Measurements from ENCODE around the gene CCR1.

The CCR1 gene

DNA sequence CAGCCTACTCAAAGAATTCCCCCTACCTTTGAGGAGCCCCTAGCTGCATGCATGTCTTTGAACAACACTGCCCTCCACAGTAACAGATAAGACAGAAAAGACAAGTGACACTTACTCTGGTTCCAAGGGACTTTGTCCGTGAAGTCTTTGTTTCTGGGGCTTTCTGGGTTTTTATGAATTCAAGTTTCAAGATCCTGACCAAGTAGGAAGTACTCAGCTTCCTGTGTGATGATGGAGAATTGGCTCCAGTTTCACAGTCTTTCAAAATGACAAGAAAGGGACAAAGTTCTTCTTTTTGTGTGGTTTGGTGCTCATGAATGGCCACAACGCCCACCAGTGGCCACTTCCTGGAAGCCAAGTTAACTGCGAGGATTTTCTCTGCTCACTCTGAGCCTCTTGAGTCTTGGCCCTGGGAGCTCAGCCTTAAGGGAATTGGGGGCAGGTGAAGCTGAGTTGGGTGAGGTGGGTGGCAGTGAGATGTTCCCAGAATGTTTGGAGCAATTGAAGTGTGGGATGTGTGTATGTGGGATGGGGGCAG, at the start of gene CCR1:
Gene CCR1, minus strand, starts transcription at position 147 of the 538 bp plus-strand sequence. CDS start 4,000 bp downstream, outside the sequence.
- no peak for DNase-seq (ENCODE audit: low read depth in 2 of 2)

DNA sequence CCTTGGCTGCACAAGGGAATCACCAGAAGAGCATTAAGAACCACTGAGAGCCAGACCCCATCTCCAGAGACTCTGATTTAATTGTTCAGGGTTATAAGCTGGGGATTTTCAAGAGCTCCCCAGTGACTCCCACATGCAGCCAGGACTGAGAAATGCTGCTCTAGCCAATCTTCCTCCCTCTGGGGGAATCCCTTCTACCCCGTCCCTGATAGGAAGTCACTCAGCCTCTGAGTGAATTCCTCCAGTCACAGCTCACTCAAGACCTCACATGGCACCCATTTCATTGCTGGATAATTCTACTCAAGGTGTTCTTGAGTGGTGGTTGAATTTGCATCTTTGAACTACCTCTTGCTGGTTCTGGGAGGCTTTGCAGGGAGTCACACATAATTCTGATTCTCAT, 44.9 kb upstream of the CCR1 start:
- DNase-seq (ENCODE audit: low read depth in 2 of 2) = no peak

DNA sequence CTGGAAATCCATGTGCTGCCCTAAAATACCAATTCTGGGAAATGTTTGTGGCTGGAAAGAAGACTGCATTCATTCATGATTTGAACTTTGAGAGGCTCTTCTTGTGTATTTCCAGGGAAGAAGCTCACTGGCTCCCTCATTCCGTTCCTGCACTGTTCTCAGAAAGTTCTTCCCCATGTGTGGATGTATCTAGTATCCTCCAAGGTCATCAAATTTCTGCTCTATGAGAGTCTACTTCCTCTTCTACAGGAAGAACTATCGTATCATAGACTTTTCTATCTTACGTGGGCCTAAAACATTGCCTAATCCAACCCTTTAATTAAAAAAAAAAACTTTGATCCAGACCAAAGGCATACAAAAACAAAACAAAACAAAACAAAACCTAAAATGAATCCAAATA, 37.0 kb upstream of the CCR1 start:
- DNase-seq (ENCODE audit: low read depth in 2 of 2) = no peak

DNA sequence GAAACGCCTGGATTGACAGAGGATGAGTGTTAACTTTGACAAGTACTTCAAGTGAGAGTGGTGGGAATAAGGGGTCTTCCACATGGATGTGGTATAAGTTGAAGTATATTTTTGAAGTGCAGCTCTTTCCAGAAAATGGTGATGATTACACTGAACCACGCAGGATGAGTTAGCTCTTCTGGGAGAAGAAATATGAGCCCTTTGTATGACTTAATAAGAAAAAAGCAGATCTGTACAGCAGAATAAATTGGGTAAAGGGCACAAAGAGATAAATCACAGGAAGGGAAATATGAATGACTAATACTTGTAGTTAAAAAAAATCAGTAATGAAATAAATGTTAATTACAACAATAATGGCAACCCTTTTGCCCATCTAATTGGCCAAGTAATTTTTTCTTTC, 35.4 kb upstream of the CCR1 start:
- no peak for DNase-seq (ENCODE audit: low read depth in 2 of 2)

DNA sequence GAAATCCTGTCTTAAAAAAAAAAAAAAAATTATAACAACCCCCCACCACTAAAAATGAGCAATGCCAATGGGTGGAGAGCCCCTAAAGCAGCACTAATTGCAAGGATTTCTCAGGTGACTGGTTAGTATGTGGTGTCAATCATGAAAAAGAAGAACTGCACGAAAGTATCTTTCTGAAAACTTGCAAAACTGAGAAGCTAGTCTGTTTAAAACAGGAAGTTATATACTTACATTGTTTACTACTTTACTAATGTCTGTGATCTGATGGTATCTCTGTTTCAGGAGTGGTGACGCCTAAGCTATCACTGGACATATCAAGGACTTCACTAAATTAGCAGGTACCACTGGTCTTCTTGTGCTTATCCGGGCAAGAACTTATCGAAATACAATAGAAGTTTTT, 34.0 kb upstream of the CCR1 start, which contains the start of gene CCR3:
Gene CCR3, plus strand, starts transcription at position 341 of the 400 bp plus-strand sequence. CDS start 22,699 bp downstream, outside the sequence.
- no peak for DNase-seq (ENCODE audit: low read depth in 2 of 2)

DNA sequence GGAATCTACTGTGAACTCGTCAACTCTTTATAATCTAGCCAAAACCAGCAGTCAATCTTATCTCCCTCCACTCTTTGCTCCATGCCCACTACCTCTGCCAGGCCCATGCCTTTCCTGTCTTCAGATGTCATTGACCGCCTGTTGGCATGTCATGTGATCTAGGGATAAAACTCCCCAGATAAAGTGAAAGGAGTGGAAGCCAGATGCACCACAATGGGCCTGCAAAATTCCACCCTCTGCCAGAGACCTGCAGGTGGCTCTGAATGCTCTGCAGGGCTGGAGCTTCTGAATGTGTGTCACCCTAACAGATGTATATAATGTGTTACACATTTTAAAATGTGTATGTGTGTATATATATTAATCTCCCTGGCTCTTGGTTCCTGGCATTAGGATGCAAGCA, 31.8 kb upstream of the CCR1 start:
- no peak for DNase-seq (ENCODE audit: low read depth in 2 of 2)

DNA sequence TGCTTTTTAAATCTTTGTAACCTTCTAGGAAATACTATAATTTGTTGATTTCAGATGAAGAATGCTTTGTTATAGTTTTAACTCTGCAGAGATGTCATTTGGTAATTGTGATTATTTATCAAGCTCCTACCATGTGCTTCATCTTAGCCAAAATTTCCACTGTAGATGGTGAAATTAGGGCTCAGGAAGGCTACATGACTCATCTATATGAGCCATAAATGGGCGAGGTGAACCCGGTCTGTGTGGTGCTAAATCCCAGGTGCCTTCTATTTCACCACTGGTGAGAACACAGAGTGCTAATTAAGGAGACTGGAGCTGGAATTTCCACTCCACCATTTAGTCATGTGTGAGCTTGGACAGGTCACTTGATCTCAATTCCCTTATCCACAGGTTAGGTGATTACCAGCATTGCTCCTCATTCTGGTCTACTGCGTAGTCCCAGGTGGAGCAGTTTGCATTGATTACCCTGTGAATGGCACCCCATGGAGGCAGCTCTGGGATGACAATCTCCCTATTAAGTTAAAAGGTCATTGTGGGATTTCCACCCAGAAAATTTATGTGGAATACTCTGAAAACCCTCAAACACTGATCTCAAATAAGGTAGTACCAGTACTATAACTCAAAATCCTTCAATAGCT, 31.3 kb upstream of the CCR1 start:
- DNase-seq (ENCODE audit: low read depth in 2 of 2) = no peak

DNA sequence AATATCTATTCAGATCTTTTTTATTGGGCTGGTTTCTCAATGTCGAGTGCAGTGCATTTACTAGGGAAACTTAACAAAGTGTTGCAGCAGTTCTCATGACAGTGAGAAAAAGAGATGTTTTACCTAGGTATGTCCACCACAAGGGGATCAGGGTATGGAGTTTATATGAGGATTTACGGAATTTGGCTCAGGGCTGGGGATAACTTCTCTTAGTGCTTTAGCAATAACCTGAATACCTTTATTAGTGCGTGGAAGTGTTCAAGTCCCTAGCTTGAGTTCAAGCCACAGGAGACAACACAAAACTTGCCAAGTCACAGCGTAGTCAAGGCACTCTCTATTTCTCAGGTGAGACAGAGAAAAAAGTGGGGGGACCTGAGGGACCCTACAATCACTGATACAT, 30.3 kb upstream of the CCR1 start:
- no peak for DNase-seq (ENCODE audit: low read depth in 2 of 2)

DNA sequence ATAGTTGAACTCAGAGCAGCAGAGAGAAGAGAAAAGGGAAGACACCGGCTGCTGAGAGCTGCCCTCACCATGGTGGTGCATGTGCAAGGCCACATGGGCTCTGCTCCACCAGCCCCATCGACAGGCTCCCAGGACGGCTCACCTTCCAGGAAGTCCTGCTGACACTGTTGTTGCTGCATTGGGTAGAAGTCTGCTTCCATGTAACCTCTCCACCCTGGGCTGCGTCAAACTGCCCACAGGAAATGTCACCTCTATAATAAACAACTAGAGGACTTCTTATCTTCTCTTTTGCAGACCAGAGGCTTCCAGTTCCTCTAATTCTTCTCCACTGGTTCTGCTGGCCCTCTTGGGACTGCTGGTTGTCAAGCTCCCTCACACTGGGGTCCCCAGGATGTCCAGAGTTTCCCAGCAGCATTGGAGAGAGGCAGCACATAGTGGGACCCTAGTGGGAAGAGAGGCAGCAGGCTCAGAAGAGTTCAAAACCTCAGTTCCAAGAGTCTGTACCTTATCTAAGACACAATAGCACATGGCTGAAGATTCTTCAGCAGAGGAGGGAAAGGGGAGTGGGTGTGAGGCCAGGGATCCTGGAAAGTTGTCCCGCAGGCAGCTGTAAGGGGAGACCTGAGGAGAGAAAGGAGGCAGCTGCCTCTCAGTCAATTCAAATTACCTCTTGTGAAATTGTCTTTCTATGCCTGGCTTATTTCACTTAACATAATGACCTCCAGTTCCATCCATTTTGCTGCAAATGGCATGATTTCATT, 28.4 kb upstream of the CCR1 start:
- DNase-seq (ENCODE audit: low read depth in 2 of 2) = no peak

DNA sequence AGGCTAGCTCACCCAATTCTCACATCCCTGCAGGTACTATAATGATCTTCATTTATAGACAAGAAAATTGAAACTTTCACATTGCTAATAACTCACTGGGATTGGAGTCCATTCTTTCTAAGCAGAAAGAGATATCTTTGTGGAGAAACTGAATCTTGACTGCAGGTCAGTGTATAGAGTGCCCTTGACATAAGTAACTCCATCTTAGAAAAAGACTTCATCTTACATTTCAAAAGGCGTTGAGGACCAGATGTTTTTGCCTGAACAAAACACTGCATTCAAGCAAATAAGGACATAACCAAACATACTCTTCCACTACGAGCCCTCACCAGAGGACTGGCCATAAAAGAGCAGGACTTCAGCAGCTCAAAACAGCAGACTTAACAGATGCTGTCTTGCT, 27.3 kb upstream of the CCR1 start:
- no peak for DNase-seq (ENCODE audit: low read depth in 2 of 2)

DNA sequence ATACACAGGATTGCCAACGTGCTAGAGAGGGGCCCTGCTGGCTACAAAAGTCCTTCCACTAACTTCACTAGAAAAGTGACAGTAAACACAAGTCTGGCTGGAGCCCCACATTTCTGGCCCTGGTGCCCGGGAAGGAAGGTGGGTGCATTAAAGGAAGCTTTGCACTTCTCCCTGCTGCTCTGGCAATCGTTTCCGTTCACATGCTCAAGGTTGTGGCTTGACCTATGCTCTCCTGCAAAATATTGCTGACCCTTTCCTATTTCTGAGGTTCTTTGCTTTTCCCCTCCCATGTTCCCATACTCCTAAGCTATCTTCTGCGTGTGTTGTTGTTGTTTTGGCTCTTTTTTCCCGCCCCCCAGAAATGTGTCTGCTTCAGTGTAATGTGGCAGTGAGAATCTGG, 25.1 kb upstream of the CCR1 start:
- DNase-seq (ENCODE audit: low read depth in 2 of 2) = no peak

DNA sequence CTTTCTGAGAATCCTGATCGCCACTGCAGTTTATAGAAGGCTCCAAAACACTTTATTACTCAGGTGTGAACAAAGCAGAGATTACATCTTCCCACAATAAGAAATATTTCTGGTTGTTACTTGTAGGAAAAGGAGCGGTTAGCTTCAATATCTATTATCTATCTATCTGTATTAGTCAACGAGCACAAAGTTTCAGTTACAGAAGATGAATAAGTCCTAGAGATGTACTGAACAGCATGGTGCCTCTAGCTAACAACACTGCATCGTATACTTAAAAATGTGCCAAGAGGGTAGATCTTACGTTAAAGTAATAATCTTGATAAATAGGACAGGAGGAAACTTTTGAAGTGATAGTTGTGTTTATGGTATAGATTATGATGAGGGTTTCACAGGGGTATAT, 23.2 kb upstream of the CCR1 start:
- no peak for DNase-seq (ENCODE audit: low read depth in 2 of 2)

DNA sequence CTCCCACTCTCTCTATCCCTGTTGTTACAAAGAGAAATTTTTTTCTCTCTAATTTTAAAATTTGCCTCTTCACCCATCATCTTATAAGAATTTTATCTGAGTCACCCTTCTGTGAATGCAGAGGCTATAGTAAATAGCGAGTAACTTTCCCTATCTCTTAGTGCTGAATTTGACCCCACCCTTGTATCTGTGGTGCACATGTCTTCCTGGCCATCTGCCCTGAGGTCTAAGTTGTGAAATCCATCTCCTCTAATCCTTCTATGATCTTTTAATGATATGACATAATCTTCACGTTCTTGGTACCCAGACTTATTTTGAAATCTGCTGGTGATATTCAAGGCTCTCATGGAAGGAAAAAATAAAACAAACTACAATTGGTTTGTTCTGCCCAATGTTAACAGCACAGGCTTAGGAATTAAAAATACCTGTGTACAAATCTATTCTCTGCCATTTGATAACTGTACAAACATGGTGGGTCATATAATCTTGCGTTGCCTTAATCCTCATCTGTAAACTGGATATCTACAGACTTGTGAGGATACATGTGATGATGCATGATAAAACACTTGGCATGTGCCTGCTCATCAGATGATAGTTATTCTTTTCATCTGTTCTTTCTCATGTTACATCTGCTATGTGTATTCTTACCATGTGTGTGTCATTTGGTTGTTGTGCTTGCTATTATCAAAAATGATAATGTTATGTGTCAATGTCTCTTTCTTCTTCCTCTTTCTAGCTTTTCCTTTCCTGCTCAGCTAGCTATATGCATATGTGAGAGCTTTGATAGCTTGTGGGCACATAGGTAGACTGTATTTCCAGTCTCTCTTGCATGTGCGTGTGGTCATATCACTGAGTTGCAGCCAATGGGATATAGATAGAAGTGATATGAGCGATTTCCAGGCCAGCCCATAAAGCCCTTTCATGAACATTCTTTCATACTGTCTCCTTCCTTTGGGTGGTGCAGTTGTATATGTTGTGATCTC, 20.4 kb upstream of the CCR1 start:
- DNase-seq (ENCODE audit: low read depth in 2 of 2) = no peak

DNA sequence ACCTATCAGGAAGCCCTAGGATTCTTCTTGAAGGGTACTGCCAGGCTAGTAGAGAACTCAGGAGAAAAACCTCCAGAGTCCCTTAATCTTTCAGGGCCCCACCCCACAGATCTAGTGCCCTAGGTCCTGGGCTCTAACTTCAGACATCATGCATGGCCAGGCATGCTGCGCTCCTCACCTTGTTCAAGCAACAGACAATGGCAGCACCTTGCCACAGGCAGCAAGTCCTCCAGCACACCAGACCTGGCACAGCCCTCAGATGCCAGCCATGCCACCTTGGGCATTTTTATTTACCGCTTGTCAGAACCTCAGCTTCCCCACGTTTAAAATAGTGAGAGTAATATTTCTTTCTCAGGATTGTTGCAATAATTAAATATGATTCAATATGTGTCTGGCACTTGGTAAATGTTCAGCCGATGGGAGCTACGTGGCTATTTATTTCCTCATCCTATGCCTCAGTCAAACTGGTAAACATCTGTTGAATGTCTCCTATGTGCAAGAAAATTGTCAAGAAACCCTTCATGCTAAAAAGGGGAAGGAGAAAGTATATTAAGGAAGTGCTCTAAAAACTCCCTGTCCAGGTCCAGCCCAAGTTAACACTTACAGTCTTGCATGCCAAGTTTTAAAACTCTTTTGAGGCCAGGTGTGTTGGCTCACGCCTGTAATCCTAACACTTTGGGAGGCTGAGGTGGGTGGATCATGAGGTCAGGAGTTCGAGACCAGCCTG, 14.5 kb upstream of the CCR1 start:
- DNase-seq (ENCODE audit: low read depth in 2 of 2) = no peak

DNA sequence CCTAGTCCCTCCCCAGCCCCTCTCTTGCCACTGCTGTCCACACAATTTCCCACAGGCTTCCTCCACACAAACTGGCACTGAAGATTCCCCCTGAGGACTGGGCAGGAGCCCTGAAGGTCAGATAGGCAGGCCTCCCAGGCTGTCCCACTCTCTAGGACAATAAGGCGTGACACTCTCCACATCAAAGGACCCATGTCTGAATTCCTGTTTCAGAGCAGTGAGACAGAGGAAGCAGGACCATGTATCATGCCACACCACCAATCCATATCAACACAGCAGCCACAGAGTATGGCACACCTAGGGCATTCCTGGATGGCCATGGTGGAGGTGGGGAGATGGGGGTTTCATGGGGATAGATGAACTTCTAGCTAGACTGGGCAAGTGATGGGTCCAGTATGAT, 13.8 kb upstream of the CCR1 start:
- DNase-seq (ENCODE audit: low read depth in 2 of 2) = no peak

DNA sequence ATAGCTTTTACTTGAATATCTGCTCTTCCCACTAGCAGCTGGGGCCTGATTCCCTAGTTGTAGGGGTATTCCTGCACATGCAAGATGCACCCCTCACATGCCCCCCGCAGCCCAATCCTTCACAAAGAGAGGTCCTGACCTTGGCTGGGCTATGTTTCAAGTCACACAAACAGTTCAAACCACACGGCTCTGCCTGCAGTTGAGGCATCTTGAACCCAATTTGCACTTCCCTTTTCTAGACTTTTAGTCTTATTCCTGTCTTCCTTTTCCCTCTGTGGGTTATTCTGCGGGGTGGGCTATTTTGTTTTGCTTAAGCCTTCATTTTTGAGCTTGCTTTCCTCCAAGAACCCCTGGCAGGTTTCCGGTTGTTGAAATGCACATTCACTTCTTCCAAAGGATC, 13.3 kb upstream of the CCR1 start:
- DNase-seq (ENCODE audit: low read depth in 2 of 2) = no peak

DNA sequence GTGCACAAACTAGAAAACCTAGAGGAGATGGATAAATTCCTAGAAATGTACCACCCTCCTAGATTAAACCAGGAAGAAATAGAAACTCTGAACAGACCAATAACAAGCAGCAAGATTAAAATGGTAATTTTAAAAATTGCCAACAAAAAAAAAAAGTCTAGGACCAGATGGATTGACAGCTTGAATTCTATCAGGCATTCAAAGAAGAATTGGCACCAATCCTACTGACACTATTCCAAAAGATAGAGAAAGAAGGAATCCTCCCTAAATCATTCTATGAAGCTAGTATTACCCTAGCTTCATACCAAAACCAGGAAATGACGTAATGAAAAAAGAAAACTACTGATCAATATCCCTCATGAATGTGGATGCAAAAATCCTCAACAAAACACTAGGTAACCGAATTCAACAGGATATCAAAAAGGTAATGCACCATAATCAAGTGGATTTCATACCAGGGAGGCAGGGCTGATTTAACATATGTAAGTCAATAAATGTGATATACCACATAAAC, 10.1 kb upstream of the CCR1 start:
- no peak for DNase-seq (ENCODE audit: low read depth in 2 of 2)

DNA sequence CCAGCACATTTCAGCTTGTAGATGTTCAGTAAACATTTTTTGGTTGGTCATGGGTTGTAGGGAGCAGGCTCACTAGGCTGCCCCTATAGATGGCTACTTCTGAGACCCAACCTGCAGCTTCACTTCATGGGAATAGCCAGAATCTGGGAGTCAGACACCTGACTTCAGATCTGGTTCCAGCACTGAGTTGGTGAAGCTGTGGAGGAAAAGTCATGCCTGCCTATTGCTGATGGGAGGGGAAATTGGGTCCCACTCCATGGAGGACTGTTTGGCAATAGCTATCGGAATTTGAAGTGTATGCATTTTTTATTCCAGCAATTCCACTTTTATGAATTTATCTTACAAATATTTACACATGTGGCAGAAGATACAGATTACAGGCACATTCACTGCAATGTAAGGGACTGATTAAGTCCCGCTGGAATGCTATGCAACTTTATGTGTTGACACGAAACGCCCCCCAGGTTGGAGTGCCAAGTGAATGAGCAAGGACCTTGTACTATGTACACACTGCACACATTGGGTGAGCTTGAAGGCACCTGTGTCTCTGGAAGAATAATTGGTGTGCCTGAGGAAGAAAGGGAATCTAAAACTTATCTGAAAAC, 7.8 kb upstream of the CCR1 start:
- DNase-seq (ENCODE audit: low read depth in 2 of 2) = no peak

DNA sequence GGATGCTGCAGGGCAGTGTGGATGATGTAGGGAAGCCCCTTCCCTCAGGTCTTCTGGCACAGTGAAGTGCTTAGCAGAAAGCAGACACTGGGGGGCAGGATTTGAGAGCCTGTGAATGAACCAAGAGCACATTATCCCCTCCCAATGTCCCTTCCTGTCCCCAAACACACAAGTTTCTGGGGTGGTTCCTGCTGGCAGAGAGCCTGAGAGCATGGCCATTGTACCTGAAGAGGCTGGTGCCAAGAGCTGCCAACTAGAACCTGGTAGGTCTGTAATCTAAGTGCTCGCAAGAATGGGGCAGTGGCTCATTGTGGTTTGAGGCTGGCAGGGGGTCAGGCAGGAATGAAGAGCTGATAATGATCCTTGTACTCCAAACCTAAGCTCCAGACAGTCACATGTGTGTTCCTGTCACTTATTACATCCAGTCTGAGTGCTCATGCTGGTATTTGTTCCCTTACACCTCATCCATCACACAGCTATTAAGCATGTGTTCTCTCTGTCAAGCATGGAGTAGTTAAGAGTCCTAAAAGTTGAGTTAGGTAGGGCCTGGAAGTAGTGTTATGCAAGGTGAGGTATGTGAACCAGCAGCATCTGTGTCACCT, 6.7 kb upstream of the CCR1 start:
- no peak for DNase-seq (ENCODE audit: low read depth in 2 of 2)

DNA sequence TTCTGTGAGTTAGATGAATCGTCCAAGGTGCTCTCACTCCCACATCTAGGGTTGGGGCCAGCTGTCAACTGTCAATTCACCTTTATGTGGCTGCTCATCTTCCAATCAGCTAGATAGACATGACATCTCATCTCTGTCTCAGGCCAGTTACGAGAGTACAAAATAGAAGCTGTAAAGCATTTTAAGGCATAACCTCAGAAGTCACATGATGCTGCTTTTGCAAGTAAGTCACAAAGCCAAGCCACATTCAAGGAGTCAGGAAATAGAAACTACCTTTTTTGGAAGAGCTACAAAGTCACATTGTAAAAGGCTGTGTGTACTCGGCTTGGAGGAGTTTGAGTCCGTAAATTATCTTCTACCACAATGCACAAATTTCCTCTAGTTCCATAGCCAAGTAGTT, 5.1 kb upstream of the CCR1 start:
- no peak for DNase-seq (ENCODE audit: low read depth in 2 of 2)

Measured in stimulated activated CD8-positive, alpha-beta memory T cell treated with anti-CD3 and anti-CD28 coated beads, Interleukin-2, amount 100 ng/mL, for 1 hour (primary cell).